HL-60 (cell line): ENCODE measurements around the gene MTFR2.
A peak's percentile ranks its signal among the peaks of the same experiment; 100 is the strongest.

Experiments used
- DNase-seq, 2 experiments: peaks; one replicate each; pipeline ENCODE4 v3.0.0-alpha.2; 2010 to 2020; ENCODE audit warnings: low read depth in 1 of 2, low spot score in 1 of 2
- H3K27ac ChIP-seq: fragments of 250-450 bp; sonication (Bioruptor Pico); replicated peaks from 2 replicates; pipeline ENCODE4 v1.5.1; 2020; ENCODE audit warnings: mild to moderate bottlenecking, moderate library complexity
- H3K27me3 ChIP-seq: fragments of 250-450 bp; sonication (Bioruptor Pico); 2 replicates; pipeline ENCODE4 v1.5.1; 2021; ENCODE audit warnings: mild to moderate bottlenecking, moderate library complexity; ENCODE audit not compliant: insufficient read depth, poor library complexity, severe bottlenecking
- H3K4me3 ChIP-seq: replicated peaks from 2 replicates; pipeline ENCODE4 v1.5.1; 2011; ENCODE audit warnings: mild to moderate bottlenecking, control low read depth, low read length; ENCODE audit not compliant: insufficient read depth
- GABPA ChIP-seq: IDR thresholded peaks from 2 replicates; pipeline ENCODE4 v1.6.1; 2012; ENCODE audit warnings: low read depth
- POLR2AphosphoS5 ChIP-seq: IDR thresholded peaks from 2 replicates; pipeline ENCODE4 v1.6.1; 2012; ENCODE audit warnings: low read depth
- SPI1 ChIP-seq: IDR thresholded peaks from 2 replicates; pipeline ENCODE4 v1.6.1; 2012; ENCODE audit warnings: low read depth, mild to moderate bottlenecking, borderline replicate concordance
- TF ChIP-seq, protein P1 (sequence below): IDR thresholded peaks from one replicate; pipeline ENCODE4 v1.5.1; 2011; ENCODE audit warnings: low read length, control low read depth, inconsistent platforms; ENCODE audit not compliant: insufficient read depth
- TF ChIP-seq, protein P2 (sequence below): IDR thresholded peaks from 2 replicates; pipeline ENCODE4 v1.6.1; 2012; ENCODE audit warnings: low read depth; ENCODE audit not compliant: insufficient replicate concordance

The MTFR2 gene

DNA sequence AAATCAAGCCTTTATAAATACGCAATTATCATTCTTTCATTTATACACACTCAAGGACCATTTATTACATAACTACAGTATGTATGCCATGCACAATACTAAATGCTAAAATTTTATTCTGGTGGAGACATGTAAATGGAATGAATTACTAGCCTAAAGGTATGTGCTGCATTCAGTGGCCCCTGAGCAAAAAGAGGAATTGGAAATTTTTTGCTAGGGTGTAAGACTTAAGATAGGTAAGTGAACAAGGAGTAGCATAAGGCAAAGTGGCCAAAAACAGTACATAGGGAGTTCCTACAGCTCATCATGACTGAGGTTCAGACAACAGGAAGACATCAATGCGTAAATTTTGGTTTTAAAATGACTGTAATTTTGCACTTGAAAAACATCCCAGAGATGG is 2.3 kb upstream of the MTFR2 start:
- DNase-seq: no peak
- TF ChIP-seq, protein P1, sequence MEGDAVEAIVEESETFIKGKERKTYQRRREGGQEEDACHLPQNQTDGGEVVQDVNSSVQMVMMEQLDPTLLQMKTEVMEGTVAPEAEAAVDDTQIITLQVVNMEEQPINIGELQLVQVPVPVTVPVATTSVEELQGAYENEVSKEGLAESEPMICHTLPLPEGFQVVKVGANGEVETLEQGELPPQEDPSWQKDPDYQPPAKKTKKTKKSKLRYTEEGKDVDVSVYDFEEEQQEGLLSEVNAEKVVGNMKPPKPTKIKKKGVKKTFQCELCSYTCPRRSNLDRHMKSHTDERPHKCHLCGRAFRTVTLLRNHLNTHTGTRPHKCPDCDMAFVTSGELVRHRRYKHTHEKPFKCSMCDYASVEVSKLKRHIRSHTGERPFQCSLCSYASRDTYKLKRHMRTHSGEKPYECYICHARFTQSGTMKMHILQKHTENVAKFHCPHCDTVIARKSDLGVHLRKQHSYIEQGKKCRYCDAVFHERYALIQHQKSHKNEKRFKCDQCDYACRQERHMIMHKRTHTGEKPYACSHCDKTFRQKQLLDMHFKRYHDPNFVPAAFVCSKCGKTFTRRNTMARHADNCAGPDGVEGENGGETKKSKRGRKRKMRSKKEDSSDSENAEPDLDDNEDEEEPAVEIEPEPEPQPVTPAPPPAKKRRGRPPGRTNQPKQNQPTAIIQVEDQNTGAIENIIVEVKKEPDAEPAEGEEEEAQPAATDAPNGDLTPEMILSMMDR: no peak
- TF ChIP-seq SPI1 (peak; percentile 54; the same call in 1 of the 2 replicates), POLR2AphosphoS5 (no peak), GABPA (no peak)
- TF ChIP-seq, protein P2, sequence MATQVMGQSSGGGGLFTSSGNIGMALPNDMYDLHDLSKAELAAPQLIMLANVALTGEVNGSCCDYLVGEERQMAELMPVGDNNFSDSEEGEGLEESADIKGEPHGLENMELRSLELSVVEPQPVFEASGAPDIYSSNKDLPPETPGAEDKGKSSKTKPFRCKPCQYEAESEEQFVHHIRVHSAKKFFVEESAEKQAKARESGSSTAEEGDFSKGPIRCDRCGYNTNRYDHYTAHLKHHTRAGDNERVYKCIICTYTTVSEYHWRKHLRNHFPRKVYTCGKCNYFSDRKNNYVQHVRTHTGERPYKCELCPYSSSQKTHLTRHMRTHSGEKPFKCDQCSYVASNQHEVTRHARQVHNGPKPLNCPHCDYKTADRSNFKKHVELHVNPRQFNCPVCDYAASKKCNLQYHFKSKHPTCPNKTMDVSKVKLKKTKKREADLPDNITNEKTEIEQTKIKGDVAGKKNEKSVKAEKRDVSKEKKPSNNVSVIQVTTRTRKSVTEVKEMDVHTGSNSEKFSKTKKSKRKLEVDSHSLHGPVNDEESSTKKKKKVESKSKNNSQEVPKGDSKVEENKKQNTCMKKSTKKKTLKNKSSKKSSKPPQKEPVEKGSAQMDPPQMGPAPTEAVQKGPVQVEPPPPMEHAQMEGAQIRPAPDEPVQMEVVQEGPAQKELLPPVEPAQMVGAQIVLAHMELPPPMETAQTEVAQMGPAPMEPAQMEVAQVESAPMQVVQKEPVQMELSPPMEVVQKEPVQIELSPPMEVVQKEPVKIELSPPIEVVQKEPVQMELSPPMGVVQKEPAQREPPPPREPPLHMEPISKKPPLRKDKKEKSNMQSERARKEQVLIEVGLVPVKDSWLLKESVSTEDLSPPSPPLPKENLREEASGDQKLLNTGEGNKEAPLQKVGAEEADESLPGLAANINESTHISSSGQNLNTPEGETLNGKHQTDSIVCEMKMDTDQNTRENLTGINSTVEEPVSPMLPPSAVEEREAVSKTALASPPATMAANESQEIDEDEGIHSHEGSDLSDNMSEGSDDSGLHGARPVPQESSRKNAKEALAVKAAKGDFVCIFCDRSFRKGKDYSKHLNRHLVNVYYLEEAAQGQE: no peak

DNA sequence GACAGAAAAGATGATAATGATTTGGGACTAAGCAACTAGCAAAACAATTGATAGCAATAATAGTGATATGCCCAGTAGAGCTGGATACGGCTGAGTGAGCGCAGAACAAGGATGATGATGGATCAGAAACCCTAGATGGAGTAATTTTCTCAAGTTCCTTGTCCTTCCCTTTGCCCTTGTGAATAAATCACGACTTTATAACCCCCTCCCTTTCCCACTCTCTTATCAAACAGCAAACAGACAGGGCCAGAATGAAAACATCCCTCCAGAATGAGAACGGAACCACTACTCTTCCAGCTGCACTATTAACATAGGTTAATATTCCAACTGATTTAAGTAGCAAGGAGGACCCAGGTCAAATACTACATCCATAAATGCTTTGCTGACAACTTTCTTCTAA is 1.3 kb upstream of the MTFR2 start:
- Histone ChIP-seq H3K27ac (no peak overlapping the region), H3K27me3 (no peaks in the 10 kb centered on the region), H3K4me3 (peak overlapping the region; percentile 80; the same call in 1 of the 2 replicates)
- DNase-seq: no peak
- TF ChIP-seq GABPA (no peak), POLR2AphosphoS5 (no peak; the same call in 1 of the 2 replicates), SPI1 (no peak)
- TF ChIP-seq, protein P1: no peak
- TF ChIP-seq, protein P2: no peak

More for the DNA sequence above, 2.3 kb upstream of the MTFR2 start:
- no peaks in the 10 kb centered on the region for H3K27me3 ChIP-seq
- H3K27ac ChIP-seq: no peak overlapping the region
- no peak overlapping the region for H3K4me3 ChIP-seq

DNA sequence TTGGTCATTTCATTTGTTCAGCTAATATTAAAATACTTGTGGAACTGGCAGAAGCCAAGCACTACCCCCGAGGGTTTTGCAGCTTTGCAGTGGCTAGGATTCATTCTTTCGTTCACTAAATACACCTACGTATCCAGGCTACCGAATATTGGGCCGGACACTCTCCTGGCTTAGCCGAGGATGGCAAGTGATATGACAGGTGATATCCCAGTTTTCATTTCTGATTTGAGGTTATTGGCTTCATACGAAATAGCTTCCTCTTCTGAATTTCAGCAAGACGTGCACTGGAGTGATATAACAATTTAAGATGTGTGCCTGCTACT is 536 bp upstream of the MTFR2 start:
- no peak for TF ChIP-seq GABPA
- no peak for TF ChIP-seq SPI1
- TF ChIP-seq, protein P1: no peak
- no peak for TF ChIP-seq POLR2AphosphoS5
- TF ChIP-seq, protein P2: no peak
- Histone ChIP-seq H3K27me3 (no peaks in the 10 kb centered on the region), H3K27ac (peak overlapping the region; percentile 80), H3K4me3 (peak overlapping the region; percentile 80)
- no peak for DNase-seq
